ENCODE measurements around the gene ANO6.
"Not testable (repeated sequence)": the region's sequence is repeated elsewhere in the genome, so short reads cannot be mapped to it uniquely, and the experiment has no call there.

ANO6 gene

GRCh38 chr12:45309836-45310626, 94.1 kb downstream of the ANO6 start:
- DNase-seq (ENCODE audit: low spot score), result peak; percentile 46

- DNase-seq (ENCODE audit: low spot score), result no peak
Measured at GRCh38 chr12:45310627-45310968, 94.7 kb downstream of the ANO6 start.

- DNase-seq (ENCODE audit: low spot score), result no peak
Measured at GRCh38 chr12:45312012-45312411, 96.1 kb downstream of the ANO6 start.

- DNase-seq (ENCODE audit: low spot score), result no peak
Measured at GRCh38 chr12:45314770-45315169, 98.9 kb downstream of the ANO6 start.

- DNase-seq (ENCODE audit: low spot score), result no peak
Measured at GRCh38 chr12:45315462-45315861, 99.6 kb downstream of the ANO6 start.

- not testable (repeated sequence) for DNase-seq (ENCODE audit: low spot score)
Measured at GRCh38 chr12:45317261-45317660, 101.4 kb downstream of the ANO6 start.

GRCh38 chr12:45322810-45323209, 106.9 kb downstream of the ANO6 start:
- no peak for DNase-seq (ENCODE audit: low spot score)

- DNase-seq (ENCODE audit: low spot score), result no peak
Measured at GRCh38 chr12:45324391-45324790, 108.5 kb downstream of the ANO6 start.

- no peak for DNase-seq (ENCODE audit: low spot score)
Measured at GRCh38 chr12:45326358-45326975, 110.6 kb downstream of the ANO6 start.

- no peak for DNase-seq (ENCODE audit: low spot score)
Measured at GRCh38 chr12:45327823-45328383, 112.0 kb downstream of the ANO6 start.

- DNase-seq (ENCODE audit: low spot score), result no peak
Measured at GRCh38 chr12:45329238-45329637, 113.3 kb downstream of the ANO6 start.

- DNase-seq (ENCODE audit: low spot score), result no peak
Measured at GRCh38 chr12:45329702-45330101, 113.8 kb downstream of the ANO6 start.

GRCh38 chr12:45331552-45331951, 115.7 kb downstream of the ANO6 start:
- DNase-seq (ENCODE audit: low spot score), result no peak

GRCh38 chr12:45334396-45334795, 118.5 kb downstream of the ANO6 start:
- no peak for DNase-seq (ENCODE audit: low spot score)

GRCh38 chr12:45336331-45336730, 120.4 kb downstream of the ANO6 start:
- DNase-seq (ENCODE audit: low spot score), result no peak

- no peak for DNase-seq (ENCODE audit: low spot score)
Measured at GRCh38 chr12:45336762-45337596, 121.1 kb downstream of the ANO6 start.

- DNase-seq (ENCODE audit: low spot score), result no peak
Measured at GRCh38 chr12:45337835-45338234, 121.9 kb downstream of the ANO6 start.

- no peak for DNase-seq (ENCODE audit: low spot score)
Measured at GRCh38 chr12:45338272-45338671, 122.4 kb downstream of the ANO6 start.

GRCh38 chr12:45339035-45339434, 123.1 kb downstream of the ANO6 start:
- DNase-seq (ENCODE audit: low spot score), result no peak

- no peak for DNase-seq (ENCODE audit: low spot score)
Measured at GRCh38 chr12:45342171-45342570, 126.3 kb downstream of the ANO6 start.

GRCh38 chr12:45342848-45343247, 127.0 kb downstream of the ANO6 start:
- no peak for DNase-seq (ENCODE audit: low spot score)

GRCh38 chr12:45343269-45344051, 127.6 kb downstream of the ANO6 start:
- DNase-seq (ENCODE audit: low spot score), result peak; percentile 41

All from GM03348 (cell line).